Cortex of kidney (tissue), 1 donor: ENCODE results near the gene RASA1.
A peak's percentile ranks its signal among the peaks of the same experiment; 100 is the strongest.
"Not testable (repeated sequence)": the region's sequence is repeated elsewhere in the genome, so short reads cannot be mapped to it uniquely, and the experiment has no call there.

ENCODE experiments used
- DNase-seq: peaks from one replicate; lab custom pipeline; 2025; lab: John Stamatoyannopoulos, UW

Gene RASA1

GRCh38 chr5:87267574-87268125 is at the start of gene RASA1:
Gene RASA1 (plus strand): TSS chr5:87267883. CDS start chr5:87268452, 569 bp downstream.
- peak; percentile 16 for DNase-seq

DNA sequence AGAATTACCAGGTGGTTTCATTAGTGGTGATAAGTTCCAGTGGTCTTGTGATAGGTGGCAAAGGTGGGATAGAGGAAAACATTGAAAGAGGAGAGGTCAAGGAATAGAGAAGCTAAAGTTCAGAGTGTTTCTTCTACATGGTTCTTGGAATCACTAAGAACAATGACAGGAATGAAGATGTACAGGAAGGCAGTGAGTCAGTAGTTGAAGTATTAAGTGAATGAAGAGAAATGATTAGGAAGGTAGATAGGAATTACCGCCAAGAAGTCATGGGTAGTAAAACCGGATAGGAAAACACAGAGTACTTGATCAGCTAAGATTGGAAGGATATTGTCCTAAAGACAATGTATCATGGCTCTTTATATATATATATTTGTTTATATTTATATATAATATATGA is 37.9 kb upstream of the RASA1 start:
- DNase-seq, result no peak

DNA sequence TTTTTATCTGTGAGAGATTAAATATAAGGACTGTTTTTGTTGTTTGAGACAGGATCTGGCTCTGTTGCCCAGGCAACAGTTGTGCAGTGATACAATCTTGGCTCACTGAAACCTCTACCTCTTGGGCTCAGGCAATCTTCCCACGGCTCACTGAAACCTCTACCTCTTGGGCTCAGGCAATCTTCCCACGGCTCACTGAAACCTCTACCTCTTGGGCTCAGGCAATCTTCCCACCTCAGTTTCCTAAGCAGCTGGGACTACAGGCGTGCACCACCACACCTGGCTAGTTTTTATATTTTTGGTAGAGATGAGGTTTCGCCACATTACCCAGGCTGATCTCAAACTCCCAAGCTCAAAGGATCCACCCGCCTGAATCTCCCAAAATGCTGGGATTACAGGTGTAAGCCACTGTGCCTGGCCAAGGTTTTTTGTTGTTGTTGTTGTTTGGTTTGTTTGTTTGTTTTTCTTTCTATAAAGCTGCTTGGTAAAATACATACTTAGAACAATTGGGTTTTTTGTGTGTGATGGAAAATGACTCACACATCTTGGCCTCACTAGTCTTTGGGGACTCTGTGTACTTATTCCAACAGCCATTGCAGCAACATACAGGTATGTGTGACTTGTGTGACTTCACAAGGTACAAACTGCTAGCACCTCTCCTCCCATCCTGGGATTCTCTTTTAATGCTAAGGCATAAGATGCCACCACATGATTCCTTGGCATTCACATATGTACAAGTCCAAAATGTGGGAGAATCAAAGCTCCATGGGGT is 36.5 kb upstream of the RASA1 start:
- no peak for DNase-seq

GRCh38 chr5:87233143-87233542 is 34.5 kb upstream of the RASA1 start:
- no peak for DNase-seq

DNA sequence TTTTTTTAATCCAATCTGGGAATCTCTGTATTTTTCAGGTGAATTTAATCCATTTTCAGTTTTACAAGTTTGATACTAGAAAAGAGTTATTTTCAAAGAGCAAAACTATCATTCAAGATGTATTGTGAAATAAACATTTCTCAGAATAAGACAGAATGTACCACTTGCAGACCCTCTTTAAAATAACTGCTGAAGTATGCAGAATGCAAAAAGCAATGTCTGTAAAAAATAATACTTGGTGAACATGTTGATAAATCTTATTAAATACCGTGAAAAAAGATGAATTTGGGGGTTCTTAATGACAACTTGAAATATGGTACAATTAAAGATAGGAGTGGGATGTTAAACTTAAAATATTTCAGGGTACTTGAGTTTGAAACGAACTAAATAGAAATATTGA is 26.1 kb upstream of the RASA1 start:
- DNase-seq, result no peak

GRCh38 chr5:87242242-87242641 is 25.4 kb upstream of the RASA1 start:
- no peak for DNase-seq

DNA sequence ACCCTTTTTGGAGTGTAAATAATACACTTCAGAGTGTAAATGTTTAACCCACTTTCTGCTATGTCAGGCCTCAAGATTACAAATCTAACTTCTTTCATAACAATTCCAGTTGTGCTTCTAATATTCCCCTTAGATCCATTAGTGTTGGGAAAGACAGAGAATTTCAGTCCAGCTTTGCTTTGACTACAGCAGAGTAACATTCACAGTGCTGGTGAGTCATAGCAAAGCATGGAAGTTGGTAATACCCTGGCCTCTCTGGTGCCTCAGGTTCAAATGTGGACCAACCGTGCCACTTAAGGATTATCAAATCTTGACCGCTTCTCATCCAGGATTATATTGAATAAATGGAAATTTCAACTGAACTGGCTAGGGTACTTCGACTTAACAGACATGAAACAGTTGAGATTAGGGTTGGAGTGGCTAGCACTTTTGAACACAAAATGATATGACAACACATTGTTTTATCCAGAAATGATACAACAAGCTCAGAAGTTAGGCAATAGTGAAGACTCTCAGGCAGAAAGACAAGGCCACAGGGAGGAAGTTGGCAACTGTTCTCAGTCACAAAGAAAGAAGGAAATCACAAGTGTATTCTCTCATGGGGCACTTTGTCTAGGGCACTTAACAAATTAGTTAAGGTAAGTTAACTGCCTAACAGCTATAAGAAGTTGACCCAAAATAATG is 24.4 kb upstream of the RASA1 start:
- no peak for DNase-seq

- DNase-seq, result no peak
Observed at GRCh38 chr5:87245451-87245850, 22.2 kb upstream of the RASA1 start.

DNA sequence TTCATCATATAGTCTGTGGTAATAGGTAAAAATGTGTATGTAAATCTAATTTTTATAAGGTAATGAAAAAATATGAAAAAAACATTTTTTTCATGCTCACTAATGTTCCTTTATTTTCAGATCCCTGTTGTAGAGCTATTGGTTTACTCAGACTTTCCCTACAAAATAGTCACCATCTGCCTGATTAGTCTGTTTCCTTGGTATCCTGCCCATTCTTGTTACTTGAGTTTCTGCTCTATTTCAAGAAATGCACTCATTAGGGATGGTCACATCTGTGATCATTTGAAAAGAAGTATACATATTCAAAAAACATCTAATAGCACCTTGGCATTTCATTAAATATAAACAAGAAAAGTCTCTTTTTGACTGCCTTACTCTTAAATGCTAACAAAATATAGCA is 21.6 kb upstream of the RASA1 start:
- no peak for DNase-seq

- DNase-seq, result no peak
Observed at GRCh38 chr5:87252283-87252605, 15.4 kb upstream of the RASA1 start.

DNA sequence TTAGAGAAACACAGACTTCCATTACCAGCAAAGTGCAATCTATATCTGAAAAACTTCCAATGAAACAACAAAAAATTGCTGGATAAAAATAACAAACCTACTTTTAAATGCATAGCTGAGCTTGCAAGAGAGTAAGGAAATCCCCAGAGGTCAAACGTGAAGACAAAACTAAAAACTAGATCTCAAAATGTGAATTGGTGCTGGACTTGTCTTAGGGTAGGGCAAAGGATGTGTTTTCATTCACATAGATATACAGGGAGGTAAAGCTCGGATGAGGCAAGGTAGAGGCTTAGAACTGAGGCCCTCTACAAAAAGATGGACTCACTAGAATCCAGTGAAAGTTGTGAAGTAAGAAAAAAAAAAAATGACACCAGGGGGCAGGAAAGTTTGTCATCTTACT is 13.6 kb upstream of the RASA1 start:
- no peak for DNase-seq

- no peak for DNase-seq
Observed at GRCh38 chr5:87258507-87258906, 9.2 kb upstream of the RASA1 start.

GRCh38 chr5:87260604-87261192 is 7.0 kb upstream of the RASA1 start:
- no peak for DNase-seq

DNA sequence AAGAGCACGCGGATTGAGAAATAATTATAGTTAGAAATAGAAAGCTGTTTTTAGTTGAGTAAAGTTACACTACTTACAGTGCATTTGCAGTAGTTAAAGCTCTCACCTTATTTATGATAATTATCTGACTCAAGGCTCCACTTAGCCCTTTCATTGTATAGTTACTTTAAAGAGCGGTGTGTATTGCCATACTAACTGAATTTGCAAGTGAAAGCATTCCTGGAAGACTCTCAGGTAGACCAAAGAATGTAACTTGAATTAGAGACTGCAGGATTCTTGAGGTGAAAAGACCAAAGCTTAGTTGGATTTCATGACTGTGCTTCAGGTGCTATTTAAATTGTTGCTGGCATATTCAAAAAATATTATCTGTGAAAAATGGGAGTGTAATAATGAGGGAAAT is 4.2 kb upstream of the RASA1 start:
- no peak for DNase-seq

DNA sequence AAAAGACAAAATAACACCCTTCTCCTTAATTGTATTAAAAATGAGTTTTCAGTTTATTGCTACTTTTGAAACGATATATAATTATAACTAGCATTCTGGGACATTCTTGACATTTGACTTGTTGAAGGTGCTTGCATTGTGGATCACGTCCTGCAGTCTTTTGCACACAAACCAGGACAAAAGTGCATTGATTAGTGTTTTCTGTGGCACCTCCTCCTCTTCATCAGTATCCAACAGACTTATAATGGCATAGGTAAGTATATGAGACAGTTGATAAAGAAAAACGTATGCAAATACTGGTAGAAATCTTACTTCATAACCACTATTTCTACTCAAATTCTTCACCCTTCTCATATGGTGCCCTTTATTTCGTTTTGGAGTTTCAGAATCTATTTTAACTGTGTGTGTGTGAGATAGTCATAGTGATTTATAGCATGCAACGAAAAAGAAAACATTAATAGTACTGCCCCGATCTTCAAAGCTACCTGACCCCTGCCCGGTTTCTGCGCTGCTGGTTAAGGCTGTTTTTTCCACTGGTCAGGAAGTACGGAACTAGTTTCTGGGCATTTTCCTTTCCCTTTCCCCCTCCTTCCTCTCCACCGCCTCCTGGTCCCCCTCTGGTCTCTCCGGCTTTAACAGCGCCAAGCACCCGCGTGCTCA is 639 bp upstream of the RASA1 start:
- DNase-seq, result no peak

GRCh38 chr5:87268126-87268969 is 665 bp downstream of the RASA1 start:
- no peak for DNase-seq

- no peak for DNase-seq
Observed at GRCh38 chr5:87268970-87269377, 1.3 kb downstream of the RASA1 start.

GRCh38 chr5:87270888-87271287 is 3.2 kb downstream of the RASA1 start:
- DNase-seq, result not testable (repeated sequence)

GRCh38 chr5:87276655-87277054 is 9.0 kb downstream of the RASA1 start:
- DNase-seq, result no peak

DNA sequence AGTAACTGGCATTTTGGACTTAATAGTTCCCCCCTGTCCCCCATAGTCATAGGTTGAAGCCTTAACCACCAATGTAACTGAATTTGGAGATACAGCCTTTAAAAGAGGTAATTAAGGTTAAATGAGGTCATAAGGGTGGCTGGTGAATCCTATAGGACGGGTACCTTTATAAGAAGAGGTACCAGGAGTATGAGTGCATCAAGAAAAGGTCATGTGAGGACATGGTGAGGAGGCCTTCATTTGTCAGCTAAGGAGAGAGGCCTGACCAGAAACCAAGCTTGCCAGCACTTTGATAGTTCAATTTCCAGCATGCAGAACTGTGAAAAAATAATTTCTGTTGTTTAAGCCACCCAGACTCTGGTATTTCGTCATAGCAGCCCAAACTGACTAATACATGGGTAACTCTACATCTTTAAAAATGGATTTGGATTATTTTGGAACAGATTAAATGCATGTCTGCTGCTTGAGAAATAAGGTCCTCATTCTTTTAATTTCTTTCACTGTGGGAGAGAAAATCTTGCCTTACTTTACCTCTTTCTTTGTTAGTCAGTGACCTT is 9.7 kb downstream of the RASA1 start:
- no peak for DNase-seq

- no peak for DNase-seq
Observed at GRCh38 chr5:87278590-87279100, 11.0 kb downstream of the RASA1 start.
